Measurements from ENCODE around the gene DSN1. TPM values are rescaled to one million over a fixed set of nuclear protein-coding genes. Genes with fewer than 3 reads are reported as not detected.

Gene DSN1
- total and polyA plus RNA-seq, 2 of the 8 experiments (the other 6 are each of a cell fraction or from before 2014, with no cell fraction given) = 12.0 to 26.2 TPM

DNA sequence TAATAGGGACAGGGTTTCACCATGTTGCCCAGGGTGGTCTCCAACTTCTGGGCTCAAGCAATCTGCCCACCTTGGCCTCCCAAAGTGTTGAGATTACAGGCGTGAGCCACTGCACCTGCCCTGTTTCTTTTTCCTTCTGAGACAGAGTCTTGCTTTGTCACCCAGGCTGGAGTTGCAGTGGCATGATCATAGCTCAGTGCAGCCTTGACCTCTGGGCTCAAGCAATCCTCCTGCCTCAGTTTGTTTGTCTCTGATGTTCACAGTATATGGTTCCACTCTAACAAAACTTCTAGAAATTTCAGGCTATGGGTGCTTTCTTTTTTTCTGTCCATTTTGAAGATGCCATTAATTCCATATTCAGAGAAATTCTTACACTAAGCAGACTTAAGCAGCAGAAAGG, 60.8 kb downstream of the DSN1 start (continued):
- TF ChIP-seq, protein P1, sequence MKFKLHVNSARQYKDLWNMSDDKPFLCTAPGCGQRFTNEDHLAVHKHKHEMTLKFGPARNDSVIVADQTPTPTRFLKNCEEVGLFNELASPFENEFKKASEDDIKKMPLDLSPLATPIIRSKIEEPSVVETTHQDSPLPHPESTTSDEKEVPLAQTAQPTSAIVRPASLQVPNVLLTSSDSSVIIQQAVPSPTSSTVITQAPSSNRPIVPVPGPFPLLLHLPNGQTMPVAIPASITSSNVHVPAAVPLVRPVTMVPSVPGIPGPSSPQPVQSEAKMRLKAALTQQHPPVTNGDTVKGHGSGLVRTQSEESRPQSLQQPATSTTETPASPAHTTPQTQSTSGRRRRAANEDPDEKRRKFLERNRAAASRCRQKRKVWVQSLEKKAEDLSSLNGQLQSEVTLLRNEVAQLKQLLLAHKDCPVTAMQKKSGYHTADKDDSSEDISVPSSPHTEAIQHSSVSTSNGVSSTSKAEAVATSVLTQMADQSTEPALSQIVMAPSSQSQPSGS (IDR thresholded peaks at IDR 0.05; ENCODE audit: low read length) = no peak
- TF ChIP-seq, protein P2, sequence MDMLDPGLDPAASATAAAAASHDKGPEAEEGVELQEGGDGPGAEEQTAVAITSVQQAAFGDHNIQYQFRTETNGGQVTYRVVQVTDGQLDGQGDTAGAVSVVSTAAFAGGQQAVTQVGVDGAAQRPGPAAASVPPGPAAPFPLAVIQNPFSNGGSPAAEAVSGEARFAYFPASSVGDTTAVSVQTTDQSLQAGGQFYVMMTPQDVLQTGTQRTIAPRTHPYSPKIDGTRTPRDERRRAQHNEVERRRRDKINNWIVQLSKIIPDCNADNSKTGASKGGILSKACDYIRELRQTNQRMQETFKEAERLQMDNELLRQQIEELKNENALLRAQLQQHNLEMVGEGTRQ (IDR thresholded peaks at IDR 0.05; ENCODE audit: low read length) = no peak
- TF ChIP-seq NANOG (IDR thresholded peaks at IDR 0.05; ENCODE audit: insufficient read depth, low read depth, low read length, poor library complexity, severe bottlenecking) = no peak

All from H1 (cell line).